ENCODE measurements around the gene MYCN.

MYCN gene

GRCh38 chr2:15895615-15896469 is 44.5 kb upstream of the MYCN start:
- TF ChIP-seq SP1 (IDR thresholded peaks at IDR 0.05) (no peak), HDGF (IDR thresholded peaks at IDR 0.05; ENCODE audit: borderline replicate concordance) (no peak), ZNF384 (IDR thresholded peaks at IDR 0.05) (no peak), PKNOX1 (IDR thresholded peaks at IDR 0.05) (no peak), FOXA1 (IDR thresholded peaks at IDR 0.05) (no peak), SUZ12 (IDR thresholded peaks at IDR 0.05) (no peak), ARNT (IDR thresholded peaks at IDR 0.05) (no peak)
- ChIA-PET POLR2A (no interaction called here), CTCF (no interaction called here)
- no peak for DNase-seq (ENCODE audit: extremely low spot score)

GRCh38 chr2:15896859-15897258 is 43.5 kb upstream of the MYCN start:
- CTCF ChIA-PET, result no interaction called here
- no peak for TF ChIP-seq FOXA1 (IDR thresholded peaks at IDR 0.05)
- no peak for TF ChIP-seq ELF4 (IDR thresholded peaks at IDR 0.05)
- TF ChIP-seq ZNF384 (IDR thresholded peaks at IDR 0.05), result no peak
- TF ChIP-seq HDGF (IDR thresholded peaks at IDR 0.05; ENCODE audit: borderline replicate concordance), result no peak
- TF ChIP-seq NFRKB (IDR thresholded peaks at IDR 0.05), result no peak
- no peak for TF ChIP-seq PKNOX1 (IDR thresholded peaks at IDR 0.05)
- TF ChIP-seq ARNT (IDR thresholded peaks at IDR 0.05), result no peak
- TF ChIP-seq SUZ12 (IDR thresholded peaks at IDR 0.05), result no peak
- no peak for TF ChIP-seq SP1 (IDR thresholded peaks at IDR 0.05)
- no peak for TF ChIP-seq CTBP1 (IDR thresholded peaks at IDR 0.05; ENCODE audit: borderline replicate concordance)
- no peak for TF ChIP-seq FOXK2 (IDR thresholded peaks at IDR 0.05)
- no peak for TF ChIP-seq TARDBP (IDR thresholded peaks at IDR 0.05)
- TF ChIP-seq BHLHE40 (IDR thresholded peaks at IDR 0.05; ENCODE audit: borderline replicate concordance), result no peak
- TF ChIP-seq FOXM1 (IDR thresholded peaks at IDR 0.05; ENCODE audit: borderline replicate concordance), result no peak
- no peak for TF ChIP-seq LEF1 (IDR thresholded peaks at IDR 0.05; ENCODE audit: borderline replicate concordance)
- no peak for DNase-seq (ENCODE audit: extremely low spot score)
- POLR2A ChIA-PET, result no interaction called here

- ChIA-PET POLR2A (no interaction called here), CTCF (interaction anchor here (0.7 kb wide), 1 partner anchor 229 kb away, joined by 5 read pairs; no protein-coding TSS in a partner anchor)
- DNase-seq (ENCODE audit: extremely low spot score), result no peak
- TF ChIP-seq ARNT (IDR thresholded peaks at IDR 0.05), result no peak
- no peak for TF ChIP-seq PKNOX1 (IDR thresholded peaks at IDR 0.05)
- no peak for TF ChIP-seq SUZ12 (IDR thresholded peaks at IDR 0.05)
- no peak for TF ChIP-seq TARDBP (IDR thresholded peaks at IDR 0.05)
- no peak for TF ChIP-seq FOXM1 (IDR thresholded peaks at IDR 0.05; ENCODE audit: borderline replicate concordance)
- no peak for TF ChIP-seq CTBP1 (IDR thresholded peaks at IDR 0.05; ENCODE audit: borderline replicate concordance)
- no peak for TF ChIP-seq FOXA1 (IDR thresholded peaks at IDR 0.05)
- no peak for TF ChIP-seq NFRKB (IDR thresholded peaks at IDR 0.05)
- no peak for TF ChIP-seq HDGF (IDR thresholded peaks at IDR 0.05; ENCODE audit: borderline replicate concordance)
- no peak for TF ChIP-seq ELF4 (IDR thresholded peaks at IDR 0.05)
- no peak for TF ChIP-seq FOXK2 (IDR thresholded peaks at IDR 0.05)
- TF ChIP-seq BHLHE40 (IDR thresholded peaks at IDR 0.05; ENCODE audit: borderline replicate concordance), result no peak
- TF ChIP-seq L3MBTL2 (conservative IDR thresholded peaks at IDR 0.05), result no peak
- TF ChIP-seq LEF1 (IDR thresholded peaks at IDR 0.05; ENCODE audit: borderline replicate concordance), result no peak
- no peak for TF ChIP-seq ZNF384 (IDR thresholded peaks at IDR 0.05)
- no peak for TF ChIP-seq SP1 (IDR thresholded peaks at IDR 0.05)
These were observed 42.8 kb upstream of the MYCN start for GRCh38 chr2:15897431-15898098.

- ChIA-PET POLR2A (no interaction called here), CTCF (interaction anchor here (0.7 kb wide), 1 partner anchor 27 kb away, joined by 3 read pairs; no protein-coding TSS in a partner anchor)
- no peak for TF ChIP-seq TARDBP (IDR thresholded peaks at IDR 0.05)
- TF ChIP-seq CTBP1 (IDR thresholded peaks at IDR 0.05; ENCODE audit: borderline replicate concordance), result no peak
- no peak for TF ChIP-seq FOXM1 (IDR thresholded peaks at IDR 0.05; ENCODE audit: borderline replicate concordance)
- TF ChIP-seq FOXK2 (IDR thresholded peaks at IDR 0.05), result no peak
- DNase-seq (ENCODE audit: extremely low spot score), result no peak
These were observed 41.1 kb upstream of the MYCN start for GRCh38 chr2:15899327-15899612.

GRCh38 chr2:15899751-15900493 is 40.4 kb upstream of the MYCN start:
- ChIA-PET CTCF (interaction anchor here (0.6 to 0.7 kb wide), 2 partner anchors 23 to 27 kb away, joined by 3 to 6 read pairs; no protein-coding TSS in a partner anchor), POLR2A (no interaction called here)
- no peak for TF ChIP-seq ARNT (IDR thresholded peaks at IDR 0.05)
- TF ChIP-seq NFRKB (IDR thresholded peaks at IDR 0.05), result no peak
- TF ChIP-seq TARDBP (IDR thresholded peaks at IDR 0.05), result no peak
- no peak for TF ChIP-seq FOXM1 (IDR thresholded peaks at IDR 0.05; ENCODE audit: borderline replicate concordance)
- no peak for TF ChIP-seq ZNF384 (IDR thresholded peaks at IDR 0.05)
- no peak for TF ChIP-seq SUZ12 (IDR thresholded peaks at IDR 0.05)
- TF ChIP-seq L3MBTL2 (conservative IDR thresholded peaks at IDR 0.05), result no peak
- TF ChIP-seq BHLHE40 (IDR thresholded peaks at IDR 0.05; ENCODE audit: borderline replicate concordance), result no peak
- no peak for TF ChIP-seq HDGF (IDR thresholded peaks at IDR 0.05; ENCODE audit: borderline replicate concordance)
- no peak for TF ChIP-seq ELF4 (IDR thresholded peaks at IDR 0.05)
- TF ChIP-seq SP1 (IDR thresholded peaks at IDR 0.05), result no peak
- no peak for TF ChIP-seq PKNOX1 (IDR thresholded peaks at IDR 0.05)
- no peak for TF ChIP-seq LEF1 (IDR thresholded peaks at IDR 0.05; ENCODE audit: borderline replicate concordance)
- no peak for TF ChIP-seq CTBP1 (IDR thresholded peaks at IDR 0.05; ENCODE audit: borderline replicate concordance)
- TF ChIP-seq FOXA1 (IDR thresholded peaks at IDR 0.05), result no peak
- TF ChIP-seq FOXK2 (IDR thresholded peaks at IDR 0.05), result no peak
- no peak for DNase-seq (ENCODE audit: extremely low spot score)
